ENCODE measurements around the gene TIPRL.

The TIPRL gene

DNA sequence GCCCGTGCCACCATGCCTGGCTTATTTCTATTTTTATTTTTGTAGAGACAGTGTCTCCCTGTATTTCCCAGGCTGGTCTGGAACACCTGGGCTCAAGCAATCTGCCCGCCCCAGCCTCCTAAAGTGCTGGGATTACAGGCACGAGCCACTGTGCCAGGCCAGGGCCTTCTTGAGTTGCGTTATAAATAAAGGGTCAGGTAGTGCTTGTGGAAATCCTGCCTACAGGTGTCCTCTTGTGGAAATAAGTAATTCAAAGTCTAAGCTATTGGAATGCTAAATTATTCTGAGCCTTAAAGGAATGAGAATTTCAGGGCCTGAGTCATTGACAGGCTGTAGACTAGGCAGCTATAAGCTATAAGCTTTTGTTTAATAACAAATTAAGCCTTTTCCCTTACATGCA is 38.9 kb downstream of the TIPRL start:
- DNase-seq = no peak

DNA sequence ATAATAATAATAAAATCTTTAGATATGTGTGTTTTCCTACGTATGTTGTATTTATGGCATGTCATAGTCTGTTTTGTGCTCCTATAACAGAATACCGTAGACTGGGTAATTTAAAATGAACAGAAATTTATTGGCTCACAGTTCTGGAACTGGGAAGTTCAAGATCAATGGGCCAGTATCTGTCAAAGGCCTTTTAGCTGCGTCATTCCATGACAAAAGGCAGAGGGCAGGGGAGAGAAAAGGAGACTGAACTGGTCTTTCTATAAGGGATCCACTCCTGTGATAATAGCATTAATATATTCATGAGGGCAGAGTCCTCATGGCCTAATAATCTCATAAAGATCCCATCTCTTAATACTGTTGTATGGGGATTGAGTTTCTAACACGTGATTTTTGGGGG is 39.9 kb downstream of the TIPRL start:
- DNase-seq = no peak

DNA sequence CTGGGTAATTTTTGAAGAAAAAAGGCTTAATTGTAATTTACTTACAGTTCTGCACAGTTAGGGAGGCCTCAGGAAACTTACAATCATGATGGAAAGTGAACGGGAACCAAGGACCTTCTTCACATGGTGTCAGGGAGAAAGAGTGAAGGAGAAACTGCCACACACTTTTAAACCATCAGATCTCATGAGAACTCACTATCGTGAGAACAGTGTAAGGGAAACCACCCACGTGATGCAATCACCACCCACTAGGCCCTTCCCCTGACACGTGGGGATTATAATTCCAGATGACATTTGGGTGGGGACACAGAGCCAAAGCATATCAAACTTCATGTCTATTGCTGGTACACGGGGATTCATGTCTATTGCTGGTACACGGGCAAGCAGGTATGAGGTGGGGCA is 41.7 kb downstream of the TIPRL start:
- no peak for DNase-seq

DNA sequence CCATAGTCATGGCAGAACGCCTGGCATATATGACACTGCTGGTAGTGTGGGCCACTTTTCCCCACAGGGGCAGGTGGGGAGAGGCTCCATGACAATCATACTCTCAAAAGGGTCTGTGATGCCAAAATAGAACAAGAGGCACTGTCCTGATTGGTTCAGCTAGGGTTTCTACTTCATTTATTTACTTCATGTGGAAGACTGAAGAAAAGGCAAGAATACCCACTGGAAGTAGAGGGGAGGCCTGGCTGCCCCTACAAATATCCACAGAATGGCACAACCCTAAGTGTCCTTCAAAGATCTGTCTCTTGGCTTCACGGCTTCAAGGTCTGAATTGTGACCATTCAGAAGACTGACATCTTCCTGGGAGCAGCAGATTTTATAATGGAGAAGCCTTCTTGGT is 42.5 kb downstream of the TIPRL start:
- no peak for DNase-seq

DNA sequence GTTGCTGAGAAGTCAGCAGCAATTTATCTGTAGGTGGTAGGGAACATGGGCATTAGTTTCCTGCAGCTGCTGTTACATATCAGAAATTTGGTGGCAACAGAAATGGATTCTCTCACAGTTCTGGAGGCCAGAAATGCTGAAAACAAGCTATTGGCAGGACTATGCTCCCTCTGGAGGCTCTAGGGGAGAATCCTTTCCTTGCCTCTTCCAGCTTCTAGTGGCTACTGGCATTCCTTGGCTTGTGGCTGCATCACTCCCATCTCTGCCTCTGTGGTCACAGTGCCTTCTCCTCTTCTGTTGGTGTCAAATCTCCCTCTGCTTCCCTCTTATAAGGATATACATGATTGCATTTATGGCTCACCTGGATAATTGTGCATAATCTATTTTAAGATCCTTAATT is 44.5 kb downstream of the TIPRL start:
- DNase-seq = no peak

DNA sequence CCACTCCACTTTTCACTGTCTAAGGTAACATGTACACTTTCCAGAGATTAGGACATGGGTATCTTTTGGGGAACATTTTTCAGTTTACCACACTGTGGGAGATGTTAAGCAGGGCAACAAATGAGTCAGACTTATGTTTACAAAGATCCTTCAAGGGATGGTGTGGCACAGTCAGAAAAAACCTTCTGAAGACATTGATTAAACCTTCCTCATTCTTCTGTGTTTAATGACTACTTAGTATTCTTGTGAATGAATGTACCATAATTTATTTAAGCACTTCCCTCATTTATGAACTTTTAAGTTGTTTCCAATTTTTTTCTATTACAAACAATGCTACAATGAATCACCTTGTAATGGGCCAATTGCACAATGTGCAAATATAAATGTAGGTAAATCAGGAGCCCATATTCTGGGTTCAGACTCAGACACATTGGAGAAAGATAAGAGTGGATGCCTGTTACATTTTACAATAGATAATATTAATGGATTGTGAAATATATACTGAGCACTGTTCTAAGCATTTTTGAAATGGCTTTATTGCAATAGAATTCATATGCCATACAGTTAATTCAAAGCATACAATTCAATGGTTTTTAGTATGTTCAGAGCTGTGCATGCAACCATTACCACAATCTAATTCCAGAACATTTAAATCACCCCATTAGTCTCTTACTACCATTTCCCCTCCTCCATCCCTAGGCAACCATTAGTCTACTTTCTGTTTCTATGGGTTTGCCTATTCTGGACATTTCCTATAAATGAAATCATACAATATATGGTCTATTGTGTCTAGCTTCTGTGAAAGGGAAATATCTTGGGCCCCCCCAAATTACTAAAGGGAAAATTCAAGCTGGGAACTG is 45.1 kb downstream of the TIPRL start:
- DNase-seq = no peak

DNA sequence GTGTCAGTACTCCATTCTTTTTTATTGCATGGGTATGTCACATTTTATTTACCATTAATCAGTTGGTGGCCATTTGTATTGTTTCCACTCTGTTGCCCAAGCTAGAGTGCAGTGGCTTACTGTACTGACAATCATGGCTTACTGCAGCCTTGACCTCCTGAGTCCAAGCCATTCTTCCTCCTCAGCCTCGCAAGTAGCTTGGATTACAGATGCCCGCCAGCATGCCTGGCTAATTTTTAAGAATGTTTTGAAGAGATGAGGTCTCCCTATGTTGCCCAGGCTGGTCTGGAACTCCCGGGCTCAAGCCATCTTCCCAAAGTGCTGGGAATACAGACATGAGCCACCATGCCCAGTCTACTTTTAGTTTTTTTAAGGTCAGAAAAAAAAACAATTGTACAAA is 46.2 kb downstream of the TIPRL start:
- no peak for DNase-seq

DNA sequence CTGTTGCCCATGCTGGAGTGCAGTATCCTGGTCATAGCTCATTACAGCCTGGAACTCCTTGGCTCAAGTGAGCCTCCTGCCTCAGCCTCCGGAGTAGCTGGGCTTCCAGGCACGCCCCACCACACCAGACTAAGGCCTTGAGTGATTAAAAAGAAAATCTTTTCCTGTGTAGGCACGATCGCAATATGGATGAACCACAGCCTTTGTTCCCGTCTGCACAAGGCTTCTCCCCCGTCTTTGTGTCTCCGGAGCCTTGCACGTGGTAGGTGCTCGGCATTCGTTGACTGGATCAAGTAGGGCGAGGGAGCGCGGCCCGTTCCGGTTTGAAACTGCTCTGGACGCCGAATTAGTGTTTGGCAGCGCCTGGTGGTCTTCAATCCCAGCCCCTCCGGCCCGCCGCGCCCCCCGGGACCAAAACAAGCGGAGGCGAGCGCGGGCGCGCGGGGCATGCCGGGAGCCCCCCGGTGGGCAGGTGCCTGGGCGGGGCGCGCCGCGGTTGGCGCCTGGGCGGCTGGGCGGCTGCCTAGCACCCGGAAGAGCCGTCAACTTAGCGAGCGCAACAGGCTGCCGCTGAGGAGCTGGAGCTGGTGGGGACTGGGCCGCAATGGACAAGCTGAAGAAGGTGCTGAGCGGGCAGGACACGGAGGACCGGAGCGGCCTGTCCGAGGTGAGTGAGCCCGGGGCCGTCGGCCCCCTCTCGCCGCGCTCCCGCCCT is 46.9 kb downstream of the TIPRL start, which contains the start of gene SFT2D2:
SFT2D2 (plus strand) TSS at position 529 of the 715 bp plus-strand sequence; CDS start at position 605, 76 bp downstream.
- peak; percentile 93 to 96 for DNase-seq

DNA sequence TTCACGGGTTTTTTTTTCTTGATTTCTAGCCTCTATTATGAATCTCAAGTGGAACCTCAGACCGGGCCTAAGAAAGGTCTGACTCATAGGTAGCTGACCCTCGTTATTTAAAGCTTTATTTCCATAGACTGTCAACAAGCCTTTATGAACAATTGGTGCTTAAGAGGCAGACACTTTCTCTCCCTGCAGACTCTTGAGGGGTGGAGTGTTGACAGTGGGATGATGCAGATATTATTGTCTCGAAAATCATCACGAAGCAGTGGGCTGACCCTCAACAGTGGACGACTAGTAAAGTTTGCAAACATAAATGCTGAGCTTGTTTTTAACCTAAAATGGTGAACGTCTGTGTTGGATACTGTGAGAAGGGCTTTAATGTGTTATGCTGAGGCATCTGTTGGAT is 48.9 kb downstream of the TIPRL start:
- no peak for DNase-seq

DNA sequence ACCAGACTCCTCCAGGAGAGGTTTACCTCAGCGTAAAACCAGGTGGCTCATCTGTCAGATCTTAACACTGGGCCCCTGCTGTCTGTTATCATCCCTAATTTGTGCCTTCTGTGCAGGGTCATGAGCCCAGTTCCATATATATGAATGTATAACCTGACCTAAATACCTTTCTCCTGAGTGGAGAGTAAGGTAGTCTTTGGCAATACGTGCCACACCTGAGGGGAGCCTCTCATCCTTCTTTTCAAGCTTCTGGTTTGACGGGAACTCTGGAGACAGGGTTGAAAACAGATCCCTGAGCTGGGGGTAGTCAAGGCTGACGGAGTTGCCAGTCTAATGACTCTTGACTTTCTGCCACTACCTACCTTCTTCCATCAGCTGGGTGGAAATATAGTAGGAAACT is 51.1 kb downstream of the TIPRL start:
- no peak for DNase-seq

DNA sequence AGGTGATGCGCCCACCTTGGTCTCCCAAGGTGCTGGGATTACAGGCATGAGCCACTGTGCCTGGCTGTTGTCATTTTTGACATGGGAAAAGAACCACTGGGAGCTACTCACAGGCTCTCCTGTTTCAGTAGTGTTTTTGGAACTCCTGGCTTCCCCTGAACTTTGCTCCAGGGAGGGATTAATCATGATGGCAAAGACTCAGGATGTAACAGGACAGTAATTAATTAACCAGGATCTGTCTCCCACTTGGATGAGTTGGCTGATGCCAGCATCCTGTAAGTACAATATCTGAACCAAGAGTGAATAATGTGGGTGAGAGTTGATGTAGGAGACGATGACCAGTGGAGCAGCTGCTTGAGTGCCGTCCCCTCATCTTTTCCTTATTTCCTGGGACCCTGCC is 51.9 kb downstream of the TIPRL start:
- no peak for DNase-seq

DNA sequence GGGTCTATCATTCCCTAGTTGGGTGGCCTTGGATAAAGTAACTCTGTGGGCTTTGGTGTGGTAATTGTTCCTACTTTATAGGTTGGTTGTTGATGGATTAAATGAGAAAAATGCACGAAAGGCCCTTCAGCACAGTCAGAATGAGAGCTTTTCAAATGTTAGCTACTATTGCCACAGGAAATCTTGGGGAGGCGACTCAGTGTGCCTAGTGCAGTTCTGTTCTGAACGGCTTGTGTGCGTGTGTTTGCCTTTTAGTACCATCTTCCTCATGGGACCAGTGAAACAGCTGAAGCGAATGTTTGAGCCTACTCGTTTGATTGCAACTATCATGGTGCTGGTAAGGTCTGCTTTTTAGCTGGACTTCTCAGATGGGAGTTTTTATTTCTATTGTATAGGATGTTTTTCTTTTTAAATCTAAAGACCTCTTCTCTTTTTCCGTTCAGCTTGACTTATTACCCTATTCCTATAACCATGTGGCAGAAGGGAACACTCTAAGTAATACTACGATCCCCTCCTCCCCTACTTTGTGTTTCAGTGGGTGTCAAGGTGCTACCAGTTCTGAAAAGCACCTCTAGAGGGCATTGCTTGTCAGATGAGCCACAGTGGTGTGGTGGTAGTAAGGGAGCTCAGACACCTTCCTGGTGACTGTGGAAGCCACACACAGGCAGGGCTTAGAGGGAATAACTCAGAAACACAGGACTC is 56.2 kb downstream of the TIPRL start:
- no peak for DNase-seq

DNA sequence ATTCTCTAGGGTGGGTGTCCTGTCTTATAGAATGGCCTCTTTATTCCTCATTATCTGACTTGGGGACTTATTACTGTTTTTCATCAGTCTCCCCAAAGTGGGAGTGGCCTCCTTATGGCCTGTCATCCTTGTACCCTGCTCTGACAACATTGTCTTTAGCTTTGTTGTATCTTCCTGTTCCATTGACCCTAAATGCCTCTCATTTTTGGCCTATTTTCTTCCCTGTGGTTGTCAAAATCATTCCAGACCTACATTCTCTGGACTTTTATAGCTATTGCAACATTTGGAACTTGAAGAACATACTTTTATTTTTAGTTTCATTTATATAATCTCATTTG is 56.8 kb downstream of the TIPRL start:
- no peak for DNase-seq

DNA sequence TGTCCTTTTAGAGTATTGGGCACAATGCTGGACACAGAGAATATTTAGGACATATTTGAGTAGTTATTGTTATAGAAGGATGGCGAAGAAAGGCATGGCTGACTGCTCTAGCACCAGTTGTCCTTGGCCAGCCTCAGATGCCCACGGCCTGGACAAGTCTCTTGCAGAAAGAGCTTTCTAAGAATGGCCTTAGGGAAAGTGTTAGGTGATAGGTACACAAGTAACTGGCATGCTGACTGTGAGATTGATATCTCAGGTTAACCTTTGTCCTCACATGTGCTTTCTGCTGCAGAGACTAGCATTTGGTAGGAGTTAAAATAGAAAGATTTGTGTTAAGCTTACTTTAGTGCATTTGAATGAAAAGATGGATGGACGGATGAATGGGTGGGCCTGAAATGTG is 57.2 kb downstream of the TIPRL start:
- no peak for DNase-seq

DNA sequence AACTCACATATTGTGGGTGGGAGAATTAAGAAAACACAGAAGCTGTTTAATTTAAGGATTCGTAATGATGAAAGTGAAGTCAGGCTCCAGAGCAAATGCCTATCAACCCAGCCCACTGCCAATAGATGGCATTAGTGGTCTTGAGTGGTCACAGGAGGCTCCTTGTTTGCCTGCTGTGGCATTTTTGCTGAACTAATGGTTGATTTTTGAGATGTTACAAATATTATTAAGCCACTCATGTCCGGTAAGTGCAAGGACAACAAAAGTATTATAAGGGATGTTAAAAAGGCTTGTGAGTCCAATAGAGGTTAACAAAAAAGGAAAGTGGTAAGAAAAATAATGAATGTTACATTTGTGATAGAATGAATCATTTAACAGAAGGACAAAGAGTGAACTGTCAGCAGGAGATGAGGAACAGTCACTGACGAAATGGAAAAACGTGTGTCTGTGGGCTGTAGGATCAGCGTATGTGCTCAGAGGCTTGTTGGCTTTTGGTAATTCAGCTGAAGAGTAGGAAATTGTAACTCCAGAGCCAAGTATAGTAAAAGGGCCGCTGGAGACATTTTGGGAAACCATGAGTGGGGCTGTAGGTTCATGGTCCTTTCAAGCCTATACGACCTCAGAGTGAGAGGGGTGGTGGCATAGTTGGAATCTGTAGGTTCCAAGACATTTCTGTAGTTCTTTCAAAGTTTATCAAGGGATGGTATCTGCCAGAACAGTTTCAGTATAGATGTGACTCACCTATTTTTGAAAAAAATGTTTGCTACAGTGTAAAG is 58.3 kb downstream of the TIPRL start:
- no peak for DNase-seq

DNA sequence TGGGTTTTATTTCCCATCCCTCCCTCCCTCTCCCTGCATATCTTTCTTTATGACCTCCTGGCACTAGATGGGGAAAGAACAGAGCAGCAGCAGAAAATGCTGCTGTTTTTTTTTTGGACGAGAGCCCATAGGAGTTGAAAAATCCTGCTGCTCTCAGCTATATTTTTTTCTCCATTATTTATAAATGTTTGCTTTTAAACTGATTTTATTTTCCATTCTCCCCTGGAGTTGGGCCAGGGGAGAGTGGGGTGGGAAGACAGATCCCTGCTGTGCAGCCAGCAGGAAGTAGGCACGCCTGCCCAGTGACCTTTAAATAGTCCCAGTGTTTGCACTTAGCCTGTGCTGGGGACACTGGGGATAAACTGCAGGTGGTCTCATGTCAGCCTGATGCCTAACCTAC is 64.4 kb downstream of the TIPRL start:
- no peak for DNase-seq

DNA sequence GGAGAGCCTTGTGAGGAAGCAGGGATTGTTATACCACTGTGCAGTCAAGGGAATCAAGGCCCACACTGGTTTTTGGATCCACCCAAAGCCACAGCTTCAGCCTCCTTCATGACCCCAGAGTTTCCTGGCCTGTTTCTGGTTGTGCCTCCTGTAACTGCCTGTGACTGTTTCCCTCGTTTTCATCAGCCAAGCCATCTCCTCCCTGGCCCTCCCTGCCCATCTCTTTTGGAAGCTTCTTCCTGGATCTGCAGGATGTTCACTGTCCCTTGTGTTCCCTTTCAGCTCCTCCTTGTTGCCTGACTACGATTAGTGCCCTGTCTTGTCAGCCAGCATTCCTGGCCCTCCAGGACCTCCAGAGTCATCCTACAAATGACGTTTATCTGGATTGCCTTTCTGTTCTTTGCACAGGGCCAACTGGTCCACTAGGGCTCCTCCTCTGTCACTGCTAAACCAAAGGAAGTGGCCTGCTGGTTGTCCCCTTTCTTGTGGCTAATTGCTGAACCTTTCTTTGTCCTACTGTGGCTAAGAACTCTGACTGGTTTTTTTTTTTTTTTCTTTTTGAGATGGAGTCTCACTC is 65.0 kb downstream of the TIPRL start:
- DNase-seq = no peak

DNA sequence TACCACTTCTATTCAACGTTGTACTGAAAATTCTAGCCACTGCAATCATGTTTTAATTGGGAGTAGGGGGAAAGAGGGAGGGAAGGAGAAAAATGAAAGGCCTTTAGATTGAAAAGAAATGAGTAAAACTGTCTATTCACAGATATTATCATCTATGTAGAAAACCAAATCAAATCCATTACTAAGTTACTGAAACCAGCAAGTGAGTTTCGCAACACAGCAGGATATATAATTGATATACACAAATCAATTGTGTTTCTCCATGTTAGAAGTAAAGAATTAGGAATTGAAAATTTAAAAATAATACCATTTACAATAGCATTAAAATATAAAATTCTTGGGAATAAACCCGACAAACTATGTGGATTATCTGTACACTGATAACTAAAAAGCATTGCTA is 66.3 kb downstream of the TIPRL start:
- DNase-seq = no peak

DNA sequence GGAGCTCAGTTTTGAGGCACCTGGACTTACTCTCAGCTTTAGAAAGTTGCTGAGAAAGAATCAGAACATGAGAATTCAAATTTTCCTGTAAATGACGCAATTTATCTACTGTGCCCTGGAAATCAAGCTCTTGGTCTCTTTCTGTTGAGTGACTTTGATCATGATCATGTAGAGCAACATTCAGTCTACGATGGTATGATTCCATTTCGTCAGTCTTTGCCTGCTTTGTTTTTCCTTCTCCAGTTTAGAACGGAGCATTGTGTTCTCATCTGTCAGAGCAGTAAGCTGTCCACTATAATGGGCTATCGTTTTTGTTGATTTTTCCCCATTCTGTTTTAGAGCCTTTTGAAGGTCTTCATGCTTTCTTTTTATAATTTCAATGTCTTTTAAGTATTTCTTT is 67.7 kb downstream of the TIPRL start:
- no peak for DNase-seq
